Spleen (tissue), 11 donors: Measurements from ENCODE around the gene ATP10B. TPM values are rescaled to one million over a fixed set of nuclear protein-coding genes. Genes with fewer than 3 reads are reported as not detected.

Experiments used
- DNase-seq: peaks from one replicate; pipeline ENCODE4 v3.0.0-alpha.2; 2020
- H3K27ac ChIP-seq, 8 donors: fragments of 200-600 bp; sonication (generic) in 7 of 8; 1 replicate in 4 of 8; 2 replicates in 4 of 8; pipeline versions ENCODE4 v1.5.0 to v1.8.0; 2016 to 2021; ENCODE audit warnings: inconsistent platforms in 4 of 8, mild to moderate bottlenecking in 4 of 8, moderate library complexity in 1 of 8
- H3K27me3 ChIP-seq, 7 donors: fragments of 200-600 bp; sonication (generic) in 6 of 7; replicated peaks in 1 of 7; 1 replicate in 4 of 7; 2 replicates in 3 of 7; pipeline versions ENCODE4 v1.5.0 to v1.8.0; 2016 to 2021; ENCODE audit warnings: inconsistent platforms in 3 of 7, mild to moderate bottlenecking in 1 of 7
- H3K36me3 ChIP-seq, 6 donors: fragments of 200-600 bp; sonication (generic) in 5 of 6; 1 replicate in 4 of 6; 2 replicates in 2 of 6; pipeline versions ENCODE4 v1.5.0 to v1.8.0; 2016 to 2021; ENCODE audit warnings: inconsistent platforms in 2 of 6
- H3K4me1 ChIP-seq, 6 donors: fragments of 200-600 bp; sonication (generic) in 5 of 6; 1 replicate in 3 of 6; 2 replicates in 3 of 6; pipeline versions ENCODE4 v1.5.0 to v1.8.0; 2016 to 2021; ENCODE audit warnings: inconsistent platforms in 3 of 6
- H3K4me3 ChIP-seq, 8 donors: fragments of 200-600 bp; sonication (generic) in 7 of 8; 1 replicate in 4 of 8; 2 replicates in 4 of 8; pipeline versions ENCODE4 v1.5.0 to v1.8.0; 2016 to 2021; ENCODE audit warnings: inconsistent platforms in 4 of 8, mild to moderate bottlenecking in 4 of 8, moderate library complexity in 2 of 8
- H3K9me3 ChIP-seq, 8 donors: fragments of 200-600 bp; sonication (generic) in 7 of 8; 1 replicate in 4 of 8; 2 replicates in 4 of 8; pipeline versions ENCODE4 v1.5.0 to v1.8.0; 2016 to 2021; ENCODE audit warnings: inconsistent platforms in 4 of 8
- CTCF ChIP-seq, 11 experiments: fragments of 200-600 bp in 7 of 11; fragments of 450-650 bp in 4 of 11; sonication (generic) in 4 of 11; IDR thresholded peaks in 8 of 11; conservative IDR thresholded peaks in 3 of 11; 1 replicate in 7 of 11; 2 replicates in 4 of 11; pipeline versions ENCODE4 v1.4.0 to v1.8.0; 2016 to 2021; ENCODE audit warnings: antibody characterized with exemption in 11 of 11, inconsistent platforms in 4 of 11, mild to moderate bottlenecking in 1 of 11
- POLR2A ChIP-seq, 3 donors: fragments of 450-650 bp; IDR thresholded peaks; one replicate each; pipeline ENCODE4 v1.5.1; 2017; ENCODE audit warnings: antibody characterized with exemption in 3 of 3, mild to moderate bottlenecking in 1 of 3
- POLR2AphosphoS5 ChIP-seq, 3 donors: sonication (generic); formaldehyde crosslinking; IDR thresholded peaks; one replicate each; pipeline ENCODE4 v1.5.1; 2017; ENCODE audit warnings: antibody characterized with exemption in 3 of 3
- WGBS, 5 donors: extraction: QIAGEN DNeasy Blood & Tissue Kit in 3 of 5; methylation state at CpG; one replicate each; pipeline versions ENCODE4 v1.1.5 to v1.1.7; 2013 to 2018; 5-methylcytosine and 5-hydroxymethylcytosine counted together
- intact Hi-C: fragments of 100-400 bp; cut with DNase I; formaldehyde crosslinking; loops from one replicate; pipeline ENCODE4 v1.15.0; 2023; ENCODE audit warnings: low total_unique reads
- polyA plus RNA-seq, 3 donors: library from polyadenylated mRNA; stranded (reverse); fragments of 200-250 nt; gene quantifications; one replicate each; pipeline ENCODE4 v1.2.1, GENCODE V29; 2013
- total RNA-seq, 7 donors: library from RNA; depleted of rRNA in 3 of 7; stranded (reverse); fragments of >200 nt in 3 of 7; fragmentation: NEBNext Ultra II Directional in 4 of 7; extraction: Animal tissue kit (Norgen Biotek cat#: 25700) in 4 of 7; gene quantifications; one replicate each; pipeline versions ENCODE4 v1.1.0 to v1.2.1, GENCODE V29; 2016 to 2021
- donor health status: healthy with polysubstance abuse.
- donor health status: DM: no; HTN: no; CAD: no; lungs with moderate emphysema.
- donor health status: DM: no; HTN: no; CAD: no.
- donor health status: Bipolar disorder and iron deficiency.
- donor health status: healthy.
- donor health status: DM: no; HTN: no; CAD: no.
- donor health status: DM: yes; HTN: yes; CAD: no.

The ATP10B gene
- total and polyA plus RNA-seq, 10 donors: 0.06 TPM; not detected in 9

DNA sequence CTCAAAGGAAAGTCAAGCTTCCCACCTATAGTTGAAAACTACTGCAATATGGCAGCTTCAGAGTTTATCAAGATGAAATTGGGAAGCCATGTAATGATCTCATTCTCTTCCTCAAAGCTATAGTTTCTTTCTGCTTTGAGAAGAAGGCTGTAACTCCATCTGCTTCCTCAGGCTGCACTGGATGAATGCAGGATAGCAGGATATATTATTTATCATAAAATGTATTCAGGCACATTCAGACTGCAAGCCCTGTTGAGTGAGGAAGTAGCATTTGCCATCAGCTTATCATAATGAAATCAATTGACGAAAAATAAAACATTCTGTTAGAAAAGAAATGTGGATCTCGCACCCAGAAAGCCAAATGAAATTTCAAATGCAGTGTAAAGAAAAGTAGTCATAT lies 560 bp downstream of the ATP10B start:
- Histone ChIP-seq H3K27me3 (no peaks in the 10 kb centered on the region), H3K9me3 (peaks cover 0 to 5% (median 0%) of the 10 kb centered on the region in 8 donors), H3K36me3 (no peaks in the 10 kb centered on the region), H3K27ac (no peak overlapping the region), H3K4me3 (no peak overlapping the region), H3K4me1 (no peaks in the 10 kb centered on the region)
- WGBS, 5 donors: 85 to 93% (median 88%) methylated on average over 2 of the region's 2 CpGs
- intact Hi-C loops: no loop called here
- no peak for TF ChIP-seq POLR2AphosphoS5 (IDR thresholded peaks at IDR 0.05)
- TF ChIP-seq CTCF (IDR thresholded peaks at IDR 0.05 in 8 of 11, conservative IDR thresholded peaks at IDR 0.05 in 3 of 11): no peak
- no peak for TF ChIP-seq POLR2A (IDR thresholded peaks at IDR 0.05)
- no peak for DNase-seq

DNA sequence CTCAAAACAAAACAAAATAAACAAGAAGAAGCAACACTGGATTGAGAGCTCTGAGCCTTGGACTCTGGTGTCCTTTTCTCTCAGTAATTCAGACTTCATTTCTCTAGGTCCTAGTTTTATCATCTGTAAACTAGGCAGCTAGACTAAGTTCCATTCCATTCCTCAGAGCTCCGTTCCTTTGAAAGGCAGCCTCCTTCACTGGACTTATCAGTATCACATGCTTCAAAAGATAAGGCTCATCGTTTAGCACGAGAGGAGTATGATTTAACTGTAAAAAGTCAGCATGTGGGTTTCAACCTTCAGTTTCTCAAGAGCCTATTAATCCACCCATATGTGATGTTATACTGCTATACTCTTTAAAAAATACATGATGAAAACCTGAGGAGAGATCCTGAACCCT lies 1.6 kb downstream of the ATP10B start:
- Histone ChIP-seq H3K9me3 (peaks cover 0 to 5% (median 0%) of the 10 kb centered on the region in 8 donors), H3K27me3 (no peaks in the 10 kb centered on the region), H3K4me1 (no peaks in the 10 kb centered on the region), H3K27ac (no peak overlapping the region), H3K36me3 (no peaks in the 10 kb centered on the region), H3K4me3 (no peak overlapping the region)
- no peak for DNase-seq
- intact Hi-C loops: no loop called here
- WGBS, 5 donors: 59 to 77% (median 74%) methylated on average over 3 of the region's 3 CpGs
- TF ChIP-seq POLR2A (IDR thresholded peaks at IDR 0.05) (no peak), CTCF (IDR thresholded peaks at IDR 0.05 in 8 of 11, conservative IDR thresholded peaks at IDR 0.05 in 3 of 11) (no peak), POLR2AphosphoS5 (IDR thresholded peaks at IDR 0.05) (no peak)

GRCh38 chr5:160847526-160848085 lies 4.4 kb downstream of the ATP10B start:
- WGBS, 5 donors: 77 to 86% (median 80%) methylated on average over 5 of the region's 5 CpGs
- no peaks in the 10 kb centered on the region for H3K27me3 ChIP-seq
- no peak overlapping the region for H3K27ac ChIP-seq
- no peak overlapping the region for H3K4me3 ChIP-seq
- intact Hi-C loops: no loop called here
- no peak for DNase-seq
- no peaks in the 10 kb centered on the region for H3K36me3 ChIP-seq
- peaks cover 0 to 6% (median 0%) of the 10 kb centered on the region in 6 donors for H3K4me1 ChIP-seq
- no peaks in the 10 kb centered on the region for H3K9me3 ChIP-seq
- TF ChIP-seq POLR2AphosphoS5 (IDR thresholded peaks at IDR 0.05): no peak

DNA sequence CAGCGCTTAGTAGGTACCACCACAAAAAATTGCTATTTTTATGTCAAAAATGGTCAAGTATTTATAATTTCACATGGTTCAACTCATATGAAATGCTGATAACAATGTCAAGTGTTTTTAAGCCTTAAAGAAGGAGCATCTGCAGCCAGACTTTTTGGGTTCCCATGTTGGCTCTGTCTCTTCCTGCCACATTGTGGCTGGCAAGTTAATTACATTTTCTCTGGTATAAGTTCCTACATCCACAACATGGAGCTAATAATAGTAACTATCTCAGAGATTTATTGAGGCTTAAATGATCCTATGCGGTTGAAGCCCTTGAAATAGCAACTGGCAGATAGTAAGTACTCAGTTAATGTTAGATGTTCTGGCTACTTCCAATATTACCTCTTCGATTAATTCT lies 5.4 kb downstream of the ATP10B start:
- no peaks in the 10 kb centered on the region for H3K9me3 ChIP-seq
- peaks cover 0 to 6% (median 0%) of the 10 kb centered on the region in 6 donors for H3K4me1 ChIP-seq
- H3K27ac ChIP-seq: no peak overlapping the region
- no peaks in the 10 kb centered on the region for H3K36me3 ChIP-seq
- H3K4me3 ChIP-seq: no peak overlapping the region
- TF ChIP-seq POLR2AphosphoS5 (IDR thresholded peaks at IDR 0.05) (no peak), CTCF (IDR thresholded peaks at IDR 0.05 in 8 of 11, conservative IDR thresholded peaks at IDR 0.05 in 3 of 11) (no peak), POLR2A (IDR thresholded peaks at IDR 0.05) (no peak)
- DNase-seq: no peak
- no peaks in the 10 kb centered on the region for H3K27me3 ChIP-seq
- intact Hi-C loops: no loop called here
- WGBS, 5 donors: 76 to 82% (median 82%) methylated on average over 3 of the region's 3 CpGs

- peaks cover 0 to 6% (median 0%) of the 10 kb centered on the region in 6 donors for H3K4me1 ChIP-seq
- H3K27me3 ChIP-seq: no peaks in the 10 kb centered on the region
- H3K27ac ChIP-seq: no peak overlapping the region
- H3K4me3 ChIP-seq: no peak overlapping the region
- H3K36me3 ChIP-seq: no peaks in the 10 kb centered on the region
- TF ChIP-seq CTCF (IDR thresholded peaks at IDR 0.05 in 8 of 11, conservative IDR thresholded peaks at IDR 0.05 in 3 of 11) (no peak), POLR2AphosphoS5 (IDR thresholded peaks at IDR 0.05) (no peak), POLR2A (IDR thresholded peaks at IDR 0.05) (no peak)
- no peak for DNase-seq
- 39 to 58% (median 51%) methylated on average over 2 of the region's 2 CpGs for WGBS, 5 donors
- intact Hi-C loops: no loop called here
- no peaks in the 10 kb centered on the region for H3K9me3 ChIP-seq
Observed at GRCh38 chr5:160844177-160844576, 7.8 kb downstream of the ATP10B start.
